ENCODE data around the gene TRMT1.

Gene TRMT1

GRCh38 chr19:13090511-13091231, 25.9 kb downstream of the TRMT1 start:
- no peak for DNase-seq (ENCODE audit: low read depth)

GRCh38 chr19:13089857-13090507, 26.6 kb downstream of the TRMT1 start:
- no peak for DNase-seq (ENCODE audit: low read depth)

- no peak for DNase-seq (ENCODE audit: low read depth)
These were observed 27.2 kb downstream of the TRMT1 start for GRCh38 chr19:13089139-13089856.

- DNase-seq (ENCODE audit: low read depth), result no peak
These were observed 28.6 kb downstream of the TRMT1 start for GRCh38 chr19:13087795-13088537.

- DNase-seq (ENCODE audit: low read depth), result no peak
These were observed 29.2 kb downstream of the TRMT1 start for GRCh38 chr19:13087295-13087694.

GRCh38 chr19:13086341-13086740, 30.2 kb downstream of the TRMT1 start:
- DNase-seq (ENCODE audit: low read depth), result no peak

- no peak for DNase-seq (ENCODE audit: low read depth)
These were observed 30.9 kb downstream of the TRMT1 start for GRCh38 chr19:13085666-13086065.

GRCh38 chr19:13083627-13084026, 32.9 kb downstream of the TRMT1 start:
- DNase-seq (ENCODE audit: low read depth), result no peak

- DNase-seq (ENCODE audit: low read depth), result no peak
These were observed 33.5 kb downstream of the TRMT1 start for GRCh38 chr19:13083008-13083404.

- no peak for DNase-seq (ENCODE audit: low read depth)
These were observed 34.1 kb downstream of the TRMT1 start for GRCh38 chr19:13082192-13083007.

GRCh38 chr19:13079542-13079986, 37.0 kb downstream of the TRMT1 start:
- DNase-seq (ENCODE audit: low read depth), result no peak

GRCh38 chr19:13078897-13079541, 37.5 kb downstream of the TRMT1 start:
- DNase-seq (ENCODE audit: low read depth), result no peak

- DNase-seq (ENCODE audit: low read depth), result no peak
These were observed 38.2 kb downstream of the TRMT1 start for GRCh38 chr19:13078381-13078780.

GRCh38 chr19:13077240-13077639, 39.3 kb downstream of the TRMT1 start:
- DNase-seq (ENCODE audit: low read depth), result no peak

GRCh38 chr19:13076787-13077186, 39.8 kb downstream of the TRMT1 start:
- DNase-seq (ENCODE audit: low read depth), result no peak

- DNase-seq (ENCODE audit: low read depth), result no peak
These were observed 40.2 kb downstream of the TRMT1 start for GRCh38 chr19:13076320-13076719.

- no peak for DNase-seq (ENCODE audit: low read depth)
These were observed 42.2 kb downstream of the TRMT1 start for GRCh38 chr19:13074378-13074777.

GRCh38 chr19:13073263-13073662, 43.3 kb downstream of the TRMT1 start:
- no peak for DNase-seq (ENCODE audit: low read depth)

GRCh38 chr19:13072188-13072908, 44.2 kb downstream of the TRMT1 start:
- no peak for DNase-seq (ENCODE audit: low read depth)
